SK-N-SH (cell line): ENCODE results near the gene RGS7. TPM values are rescaled to one million over a fixed set of nuclear protein-coding genes. Genes with fewer than 3 reads are reported as not detected.

ENCODE experiments used
- CTCF ChIA-PET: fragments of 300-600, 350-600 bp; formaldehyde crosslinking; extraction: SDS; loops from one replicate; lab custom pipeline; 2021; lab: Yijun Ruan, JAX
- POLR2A ChIA-PET: fragments of 350-600 bp; sonication (Branson Sonifier 250); formaldehyde crosslinking; extraction: SDS; loops from one replicate; lab custom pipeline; 2020; ENCODE audit warnings: antibody characterized with exemption, inconsistent platforms; lab: Yijun Ruan, JAX
- DNase-seq: peaks from one replicate; pipeline ENCODE4 v3.0.0; 2012
- H2AFZ ChIP-seq: fragments of 200-600 bp; sonication (generic); 2 replicates; pipeline ENCODE4 v1.8.1; 2016; ENCODE audit warnings: antibody characterized with exemption, mild to moderate bottlenecking, low read depth
- H3F3A ChIP-seq: fragments of 200-600 bp; sonication (generic); replicated peaks from 2 replicates; pipeline ENCODE3; 2016; ENCODE audit warnings: antibody characterized with exemption, mild to moderate bottlenecking; ENCODE audit not compliant: insufficient read depth
- H3K27ac ChIP-seq, 2 experiments: fragments of 200-500 bp in 1 of 2; fragments of 200-600 bp in 1 of 2; sonication (Bioruptor generic) in 1 of 2; sonication (generic), shearing (Covaris generic) in 1 of 2; 2 replicates each; pipeline versions ENCODE4 v1.5.1 to v1.6.1; 2014 to 2016; ENCODE audit warnings: low read depth in 2 of 2, inconsistent platforms in 1 of 2, low read length in 1 of 2, mild to moderate bottlenecking in 1 of 2, mixed read lengths in 1 of 2
- H3K27me3 ChIP-seq: fragments of 200-600 bp; sonication (generic), shearing (Covaris generic); 2 replicates; pipeline ENCODE4 v1.6.1; 2016; ENCODE audit warnings: mixed run types; ENCODE audit not compliant: insufficient read depth
- H3K36me3 ChIP-seq, 2 experiments: fragments of 200-500 bp in 1 of 2; fragments of 200-600 bp in 1 of 2; sonication (Bioruptor generic) in 1 of 2; sonication (generic) in 1 of 2; replicated peaks in 1 of 2; 2 replicates each; pipeline versions ENCODE3 to v1.5.1; 2014 to 2016; ENCODE audit warnings: low read length in 1 of 2, mild to moderate bottlenecking in 1 of 2; ENCODE audit not compliant: insufficient read depth in 2 of 2, control insufficient read depth in 1 of 2
- H3K4me1 ChIP-seq, 2 experiments: fragments of 200-500 bp in 1 of 2; fragments of 200-600 bp in 1 of 2; sonication (Bioruptor generic) in 1 of 2; sonication (generic), shearing (Covaris generic) in 1 of 2; 2 replicates each; pipeline versions ENCODE4 v1.5.1 to v1.6.1; 2014 to 2016; ENCODE audit warnings: low read depth in 1 of 2, low read length in 1 of 2, mixed run types in 1 of 2; ENCODE audit not compliant: insufficient read depth in 2 of 2, control insufficient read depth in 1 of 2
- H3K4me2 ChIP-seq: fragments of 200-600 bp; sonication (generic), shearing (Covaris generic); 2 replicates; pipeline ENCODE4 v1.6.1; 2017; ENCODE audit warnings: mixed run types
- H3K4me3 ChIP-seq, 2 experiments: fragments of 200-500 bp in 1 of 2; fragments of 200-600 bp in 1 of 2; sonication (Bioruptor generic) in 1 of 2; sonication (generic), shearing (Covaris generic) in 1 of 2; 2 replicates each; pipeline versions ENCODE4 v1.5.1 to v1.8.1; 2014 to 2016; ENCODE audit warnings: low read depth in 2 of 2, inconsistent platforms in 1 of 2, low read length in 1 of 2, mild to moderate bottlenecking in 1 of 2, mixed read lengths in 1 of 2, moderate library complexity in 1 of 2
- H3K79me2 ChIP-seq: fragments of 200-600 bp; sonication (generic); 2 replicates; pipeline ENCODE4 v1.8.1; 2017; ENCODE audit warnings: mild to moderate bottlenecking; ENCODE audit not compliant: insufficient read depth
- H3K9ac ChIP-seq: fragments of 200-600 bp; sonication (generic); 2 replicates; pipeline ENCODE4 v1.6.1; 2017; ENCODE audit warnings: mixed run types
- H3K9me2 ChIP-seq: fragments of 200-600 bp; sonication (generic); 2 replicates; pipeline ENCODE4 v1.6.1; 2017; ENCODE audit warnings: mixed run types
- H3K9me3 ChIP-seq: fragments of 200-600 bp; sonication (generic); 2 replicates; pipeline ENCODE4 v1.6.1; 2017; ENCODE audit warnings: mixed run types, mild to moderate bottlenecking, moderate library complexity
- H4K20me1 ChIP-seq: fragments of 200-600 bp; sonication (generic); 2 replicates; pipeline ENCODE4 v1.6.1; 2017; ENCODE audit warnings: mild to moderate bottlenecking, mixed run types; ENCODE audit not compliant: insufficient read depth
- CHD2 ChIP-seq: fragments of 150-350 bp; IDR thresholded peaks from 2 replicates; pipeline ENCODE4 v1.6.1; 2018; ENCODE audit warnings: low read length; ENCODE audit not compliant: partially characterized antibody
- CTCF ChIP-seq: fragments of 200-600 bp; sonication (generic); IDR thresholded peaks from 2 replicates; pipeline ENCODE4 v1.6.1; 2017; ENCODE audit warnings: antibody characterized with exemption, mild to moderate bottlenecking, moderate library complexity
- ELF1 ChIP-seq: IDR thresholded peaks from 2 replicates; pipeline ENCODE4 v1.4.0; 2012
- FOXJ3 ChIP-seq: sonication (generic); formaldehyde crosslinking; IDR thresholded peaks from 2 replicates; pipeline ENCODE4 v1.5.1; 2020; ENCODE audit warnings: mild to moderate bottlenecking, missing genetic modification reagents
- FOXM1 ChIP-seq: IDR thresholded peaks from 2 replicates; pipeline ENCODE4 v1.4.0; 2012; ENCODE audit warnings: low read depth, mild to moderate bottlenecking
- NFIC ChIP-seq: IDR thresholded peaks from 2 replicates; pipeline ENCODE4 v1.4.0; 2012; ENCODE audit warnings: borderline replicate concordance
- RCOR1 ChIP-seq: fragments of 150-350 bp; IDR thresholded peaks from 2 replicates; pipeline ENCODE4 v1.6.1; 2017; ENCODE audit warnings: antibody characterized with exemption, low read length
- REST ChIP-seq: IDR thresholded peaks from 2 replicates; pipeline ENCODE4 v1.6.1; 2012; ENCODE audit warnings: mild to moderate bottlenecking, low read depth, low read length, moderate library complexity
- RFX5 ChIP-seq: IDR thresholded peaks from 2 replicates; pipeline ENCODE4 v1.6.1; 2012; ENCODE audit warnings: mild to moderate bottlenecking, improper control_type of control experiment, low read length
- RXRA ChIP-seq: IDR thresholded peaks from 2 replicates; pipeline ENCODE4 v1.4.0; 2012; ENCODE audit warnings: low read depth, mild to moderate bottlenecking, borderline replicate concordance
- TAF1 ChIP-seq: IDR thresholded peaks from 2 replicates; pipeline ENCODE4 v1.6.1; 2012; ENCODE audit warnings: low read depth, mild to moderate bottlenecking, low read length, moderate library complexity, borderline replicate concordance
- TEAD4 ChIP-seq: IDR thresholded peaks from 2 replicates; pipeline ENCODE4 v1.4.0; 2012; ENCODE audit warnings: mild to moderate bottlenecking, borderline replicate concordance; ENCODE audit not compliant: insufficient read depth
- USF2 ChIP-seq: fragments of 150-350 bp; IDR thresholded peaks from 2 replicates; pipeline ENCODE4 v1.6.1; 2017; ENCODE audit warnings: antibody characterized with exemption, low read length, low read depth, borderline replicate concordance
- YY1 ChIP-seq: IDR thresholded peaks from 2 replicates; pipeline ENCODE4 v1.4.0; 2012; ENCODE audit warnings: low read depth, mild to moderate bottlenecking
- WGBS: methylation state at CpG from one replicate; pipeline ENCODE4 v1.1.6; 2017; ENCODE audit warnings: low lambda C conversion rate; 5-methylcytosine and 5-hydroxymethylcytosine counted together
- polyA plus RNA-seq, 3 experiments: library from polyadenylated mRNA; depleted of rRNA; stranded (reverse); fragments of >200 nt; gene quantifications; 2 replicates each; pipeline ENCODE4 v1.2.3, GENCODE V29; 2012
- TF ChIP-seq, protein P1 (sequence below): IDR thresholded peaks from 2 replicates; pipeline ENCODE4 v1.4.0; 2012; ENCODE audit warnings: low read depth, borderline replicate concordance
- TF ChIP-seq, protein P2 (sequence below): IDR thresholded peaks from 2 replicates; pipeline ENCODE4; 2012
- TF ChIP-seq, protein P3 (sequence below): fragments of 150-350 bp; IDR thresholded peaks from 2 replicates; pipeline ENCODE4 v1.6.1; 2016; ENCODE audit warnings: mild to moderate bottlenecking, low read depth, low read length

RGS7 gene
- polyA plus RNA-seq, 1 of the 3 experiments (the other 2 are of a cell fraction), result 0.36 TPM

- 54% methylated on average over 8 of the region's 8 CpGs for WGBS
- TF ChIP-seq YY1 (no peak), RXRA (no peak), FOXM1 (no peak), CTCF (no peak), RFX5 (no peak), FOXJ3 (no peak), CHD2 (no peak), ELF1 (no peak), TEAD4 (no peak)
- TF ChIP-seq, protein P1, sequence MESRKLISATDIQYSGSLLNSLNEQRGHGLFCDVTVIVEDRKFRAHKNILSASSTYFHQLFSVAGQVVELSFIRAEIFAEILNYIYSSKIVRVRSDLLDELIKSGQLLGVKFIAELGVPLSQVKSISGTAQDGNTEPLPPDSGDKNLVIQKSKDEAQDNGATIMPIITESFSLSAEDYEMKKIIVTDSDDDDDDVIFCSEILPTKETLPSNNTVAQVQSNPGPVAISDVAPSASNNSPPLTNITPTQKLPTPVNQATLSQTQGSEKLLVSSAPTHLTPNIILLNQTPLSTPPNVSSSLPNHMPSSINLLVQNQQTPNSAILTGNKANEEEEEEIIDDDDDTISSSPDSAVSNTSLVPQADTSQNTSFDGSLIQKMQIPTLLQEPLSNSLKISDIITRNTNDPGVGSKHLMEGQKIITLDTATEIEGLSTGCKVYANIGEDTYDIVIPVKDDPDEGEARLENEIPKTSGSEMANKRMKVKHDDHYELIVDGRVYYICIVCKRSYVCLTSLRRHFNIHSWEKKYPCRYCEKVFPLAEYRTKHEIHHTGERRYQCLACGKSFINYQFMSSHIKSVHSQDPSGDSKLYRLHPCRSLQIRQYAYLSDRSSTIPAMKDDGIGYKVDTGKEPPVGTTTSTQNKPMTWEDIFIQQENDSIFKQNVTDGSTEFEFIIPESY, result no peak
- Histone ChIP-seq H3K9me2 (no peaks in the 10 kb centered on the region), H2AFZ (no peak overlapping the region), H3K4me3 (no peak overlapping the region), H4K20me1 (no peaks in the 10 kb centered on the region), H3K9me3 (no peaks in the 10 kb centered on the region), H3K27ac (no peak overlapping the region), H3K27me3 (no peaks in the 10 kb centered on the region), H3K9ac (no peak overlapping the region), H3K4me1 (no peaks in the 10 kb centered on the region), H3F3A (no peaks in the 10 kb centered on the region), H3K79me2 (no peaks in the 10 kb centered on the region), H3K4me2 (no peak overlapping the region), H3K36me3 (no peaks in the 10 kb centered on the region)
- ChIA-PET CTCF (no interaction called here), POLR2A (no interaction called here)
- no peak for DNase-seq
Observed at GRCh38 chr1:240999826-241000225, 357.2 kb downstream of the RGS7 start.

DNA sequence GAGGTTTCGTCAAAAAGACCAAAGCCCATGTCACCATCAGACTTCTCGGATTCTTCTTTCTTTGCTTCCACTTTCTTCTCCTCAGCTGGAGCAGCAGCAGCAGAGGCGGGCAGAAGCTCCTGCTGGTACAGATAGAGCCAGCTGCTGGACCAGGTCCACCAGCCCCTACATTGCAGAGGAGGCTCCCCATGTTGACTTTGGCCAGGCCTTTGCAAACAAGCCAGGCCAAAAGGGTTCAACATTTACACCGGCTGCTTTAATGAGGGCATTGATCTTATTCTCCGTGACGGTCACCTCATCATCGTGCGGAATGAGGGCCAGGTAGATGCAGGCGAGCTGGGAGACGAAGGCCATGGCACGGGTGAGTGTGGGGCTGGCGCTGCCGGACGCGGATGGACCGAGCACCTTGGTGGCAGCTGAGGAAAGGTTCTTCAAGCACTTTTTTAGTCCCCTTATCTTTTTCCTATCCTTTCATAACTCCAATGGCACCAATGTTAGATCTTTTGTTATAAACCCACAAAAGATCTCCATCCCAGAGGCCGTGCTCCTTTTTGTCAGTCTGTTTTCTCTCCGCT is 358.5 kb downstream of the RGS7 start:
- Histone ChIP-seq H3K9me2 (no peaks in the 10 kb centered on the region), H3K9ac (no peak overlapping the region), H4K20me1 (no peaks in the 10 kb centered on the region), H3K27me3 (no peaks in the 10 kb centered on the region), H3K79me2 (no peaks in the 10 kb centered on the region), H3K27ac (no peak overlapping the region), H3K4me2 (no peak overlapping the region), H3F3A (no peaks in the 10 kb centered on the region), H3K9me3 (no peaks in the 10 kb centered on the region), H3K4me1 (no peaks in the 10 kb centered on the region), H3K4me3 (no peak overlapping the region), H3K36me3 (no peaks in the 10 kb centered on the region), H2AFZ (no peak overlapping the region)
- POLR2A ChIA-PET, result no interaction called here
- CTCF ChIA-PET, result interaction anchor here (1.1 kb wide), 1 partner anchor 8 kb away, joined by 3 read pairs; no protein-coding TSS in a partner anchor
- DNase-seq, result no peak
- 72% methylated on average over 18 of the region's 18 CpGs for WGBS
- TF ChIP-seq NFIC (no peak), RCOR1 (no peak), USF2 (no peak), ELF1 (no peak), TAF1 (no peak), FOXJ3 (no peak), REST (no peak)
- TF ChIP-seq, protein P2, sequence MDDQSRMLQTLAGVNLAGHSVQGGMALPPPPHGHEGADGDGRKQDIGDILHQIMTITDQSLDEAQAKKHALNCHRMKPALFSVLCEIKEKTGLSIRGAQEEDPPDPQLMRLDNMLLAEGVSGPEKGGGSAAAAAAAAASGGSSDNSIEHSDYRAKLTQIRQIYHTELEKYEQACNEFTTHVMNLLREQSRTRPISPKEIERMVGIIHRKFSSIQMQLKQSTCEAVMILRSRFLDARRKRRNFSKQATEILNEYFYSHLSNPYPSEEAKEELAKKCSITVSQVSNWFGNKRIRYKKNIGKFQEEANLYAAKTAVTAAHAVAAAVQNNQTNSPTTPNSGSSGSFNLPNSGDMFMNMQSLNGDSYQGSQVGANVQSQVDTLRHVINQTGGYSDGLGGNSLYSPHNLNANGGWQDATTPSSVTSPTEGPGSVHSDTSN, result no peak
- TF ChIP-seq, protein P3, sequence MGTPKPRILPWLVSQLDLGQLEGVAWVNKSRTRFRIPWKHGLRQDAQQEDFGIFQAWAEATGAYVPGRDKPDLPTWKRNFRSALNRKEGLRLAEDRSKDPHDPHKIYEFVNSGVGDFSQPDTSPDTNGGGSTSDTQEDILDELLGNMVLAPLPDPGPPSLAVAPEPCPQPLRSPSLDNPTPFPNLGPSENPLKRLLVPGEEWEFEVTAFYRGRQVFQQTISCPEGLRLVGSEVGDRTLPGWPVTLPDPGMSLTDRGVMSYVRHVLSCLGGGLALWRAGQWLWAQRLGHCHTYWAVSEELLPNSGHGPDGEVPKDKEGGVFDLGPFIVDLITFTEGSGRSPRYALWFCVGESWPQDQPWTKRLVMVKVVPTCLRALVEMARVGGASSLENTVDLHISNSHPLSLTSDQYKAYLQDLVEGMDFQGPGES, result no peak
